Fibroblast of lung (primary cell): ENCODE data around the gene ATP8A2. TPM values are rescaled to one million over a fixed set of nuclear protein-coding genes. Genes with fewer than 3 reads are reported as not detected.
"Not testable (repeated sequence)": the region's sequence is repeated elsewhere in the genome, so short reads cannot be mapped to it uniquely, and the experiment has no call there.

Experiments used
- DNase-seq, 2 donors: peaks; one replicate each; pipeline versions ENCODE4 v3.0.0 to v3.0.0-alpha.2; 2010; ENCODE audit warnings: low read depth in 2 of 2
- H2AFZ ChIP-seq: 2 replicates; pipeline ENCODE4 v1.5.1; 2012; ENCODE audit warnings: low read length, control low read depth, inconsistent platforms
- H3K27ac ChIP-seq: 2 replicates; pipeline ENCODE4 v1.5.1; 2011; ENCODE audit warnings: low read length, control low read depth; ENCODE audit not compliant: insufficient read depth
- H3K27me3 ChIP-seq: 2 replicates; pipeline ENCODE4 v1.5.1; 2011; ENCODE audit warnings: mild to moderate bottlenecking, low read length; ENCODE audit not compliant: control insufficient read depth, insufficient read depth
- H3K36me3 ChIP-seq: 2 replicates; pipeline ENCODE4 v1.5.1; 2011; ENCODE audit warnings: low read length; ENCODE audit not compliant: control insufficient read depth, insufficient read depth
- H3K4me1 ChIP-seq: 2 replicates; pipeline ENCODE4 v1.5.1; 2011; ENCODE audit warnings: low read length; ENCODE audit not compliant: control insufficient read depth, insufficient read depth; ENCODE audit errors: extremely low read depth
- H3K4me2 ChIP-seq: 2 replicates; pipeline ENCODE4 v1.5.1; 2011; ENCODE audit warnings: low read length, control low read depth; ENCODE audit not compliant: insufficient read depth; ENCODE audit errors: extremely low read depth
- H3K4me3 ChIP-seq, 4 experiments: fragments of 200-600 bp in 1 of 4; sonication (generic) in 1 of 4; replicated peaks in 1 of 4; 2 replicates each; pipeline ENCODE4 v1.5.1; 2011 to 2016; ENCODE audit warnings: low read length in 4 of 4, low read depth in 3 of 4, mild to moderate bottlenecking in 3 of 4, control low read depth in 2 of 4, inconsistent platforms in 1 of 4, mixed read lengths in 1 of 4; ENCODE audit not compliant: insufficient read depth in 1 of 4; ENCODE audit errors: control extremely low read depth in 1 of 4
- H3K79me2 ChIP-seq: 2 replicates; pipeline ENCODE4 v1.5.1; 2012; ENCODE audit warnings: mild to moderate bottlenecking, low read length, inconsistent platforms; ENCODE audit not compliant: control insufficient read depth, insufficient read depth
- H3K9ac ChIP-seq: 2 replicates; pipeline ENCODE4 v1.5.1; 2011; ENCODE audit warnings: mild to moderate bottlenecking, low read length, control low read depth; ENCODE audit not compliant: insufficient read depth
- H3K9me3 ChIP-seq: 2 replicates; pipeline ENCODE4 v1.5.1; 2012; ENCODE audit warnings: low read depth, low read length; ENCODE audit not compliant: control insufficient read depth, insufficient read depth
- H4K20me1 ChIP-seq: 2 replicates; pipeline ENCODE4 v1.5.1; 2011; ENCODE audit warnings: low read length; ENCODE audit not compliant: control insufficient read depth, insufficient read depth; ENCODE audit errors: extremely low read depth
- EZH2 ChIP-seq: IDR thresholded peaks from 2 replicates; pipeline ENCODE4 v1.5.1; 2012; ENCODE audit warnings: low read length, control low read depth, mild to moderate bottlenecking; ENCODE audit errors: missing control alignments
- polyA plus RNA-seq, 2 donors: library from polyadenylated mRNA; depleted of rRNA in 1 of 2; stranded (reverse) in 1 of 2; unstranded in 1 of 2; fragments of >200 nt; gene quantifications; 2 replicates each; pipeline ENCODE4 v1.2.1, GENCODE V29; 2011 to 2012; ENCODE audit warnings: missing spikeins in 1 of 2
- total RNA-seq: library from RNA; depleted of rRNA; stranded (reverse); fragments of >200 nt; gene quantifications from 2 replicates; pipeline ENCODE4 v1.2.1, GENCODE V29; 2014
- TF ChIP-seq, protein P1 (sequence below), 2 donors: IDR thresholded peaks in 1 of 2; conservative IDR thresholded peaks in 1 of 2; 1 replicate in 1 of 2; 2 replicates in 1 of 2; pipeline ENCODE4 v1.5.1; 2011 to 2012; ENCODE audit warnings: low read length in 2 of 2, control low read depth in 1 of 2, inconsistent platforms in 1 of 2, low read depth in 1 of 2, mild to moderate bottlenecking in 1 of 2

Gene ATP8A2
- total and polyA plus RNA-seq, 2 donors (not counting 1 experiment from before 2014, with no cell fraction given): under 0.01 to 0.01 TPM

DNA sequence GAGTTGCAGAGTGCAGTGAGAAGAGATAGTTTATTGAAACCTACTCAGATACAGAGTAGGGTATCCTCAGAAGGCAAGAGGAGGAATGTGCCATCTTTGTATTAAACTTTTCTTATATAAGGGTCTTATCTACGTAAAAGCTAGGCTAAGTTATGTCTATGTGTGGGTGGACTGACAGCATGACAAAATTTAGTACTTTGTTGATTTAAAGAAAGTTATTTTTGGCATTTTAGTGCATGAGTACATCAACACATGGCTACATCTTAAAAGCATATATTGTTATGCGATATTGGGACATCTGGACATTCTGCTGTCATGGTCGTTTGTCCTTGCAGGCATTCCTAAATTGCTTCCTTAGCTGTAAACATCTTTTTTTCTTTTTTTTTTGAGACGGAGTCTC, 19.0 kb upstream of the ATP8A2 start:
- no peaks in the 10 kb centered on the region for H4K20me1 ChIP-seq
- no peaks in the 10 kb centered on the region for H3K9me3 ChIP-seq
- H3K9ac ChIP-seq: no peak overlapping the region
- H2AFZ ChIP-seq: no peak overlapping the region
- H3K4me2 ChIP-seq: no peak overlapping the region
- no peak for DNase-seq
- no peaks in the 10 kb centered on the region for H3K79me2 ChIP-seq
- H3K4me1 ChIP-seq: no peaks in the 10 kb centered on the region
- no peak overlapping the region for H3K4me3 ChIP-seq
- no peaks in the 10 kb centered on the region for H3K36me3 ChIP-seq
- peaks cover 5% of the 10 kb centered on the region for H3K27me3 ChIP-seq
- TF ChIP-seq, protein P1, sequence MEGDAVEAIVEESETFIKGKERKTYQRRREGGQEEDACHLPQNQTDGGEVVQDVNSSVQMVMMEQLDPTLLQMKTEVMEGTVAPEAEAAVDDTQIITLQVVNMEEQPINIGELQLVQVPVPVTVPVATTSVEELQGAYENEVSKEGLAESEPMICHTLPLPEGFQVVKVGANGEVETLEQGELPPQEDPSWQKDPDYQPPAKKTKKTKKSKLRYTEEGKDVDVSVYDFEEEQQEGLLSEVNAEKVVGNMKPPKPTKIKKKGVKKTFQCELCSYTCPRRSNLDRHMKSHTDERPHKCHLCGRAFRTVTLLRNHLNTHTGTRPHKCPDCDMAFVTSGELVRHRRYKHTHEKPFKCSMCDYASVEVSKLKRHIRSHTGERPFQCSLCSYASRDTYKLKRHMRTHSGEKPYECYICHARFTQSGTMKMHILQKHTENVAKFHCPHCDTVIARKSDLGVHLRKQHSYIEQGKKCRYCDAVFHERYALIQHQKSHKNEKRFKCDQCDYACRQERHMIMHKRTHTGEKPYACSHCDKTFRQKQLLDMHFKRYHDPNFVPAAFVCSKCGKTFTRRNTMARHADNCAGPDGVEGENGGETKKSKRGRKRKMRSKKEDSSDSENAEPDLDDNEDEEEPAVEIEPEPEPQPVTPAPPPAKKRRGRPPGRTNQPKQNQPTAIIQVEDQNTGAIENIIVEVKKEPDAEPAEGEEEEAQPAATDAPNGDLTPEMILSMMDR (conservative IDR thresholded peaks at IDR 0.05 in 1 of 2, IDR thresholded peaks at IDR 0.05 in 1 of 2; ENCODE audit: low read depth in 1 of 2, low read length in 2 of 2): no peak
- no peak for TF ChIP-seq EZH2
- H3K27ac ChIP-seq: no peak overlapping the region

DNA sequence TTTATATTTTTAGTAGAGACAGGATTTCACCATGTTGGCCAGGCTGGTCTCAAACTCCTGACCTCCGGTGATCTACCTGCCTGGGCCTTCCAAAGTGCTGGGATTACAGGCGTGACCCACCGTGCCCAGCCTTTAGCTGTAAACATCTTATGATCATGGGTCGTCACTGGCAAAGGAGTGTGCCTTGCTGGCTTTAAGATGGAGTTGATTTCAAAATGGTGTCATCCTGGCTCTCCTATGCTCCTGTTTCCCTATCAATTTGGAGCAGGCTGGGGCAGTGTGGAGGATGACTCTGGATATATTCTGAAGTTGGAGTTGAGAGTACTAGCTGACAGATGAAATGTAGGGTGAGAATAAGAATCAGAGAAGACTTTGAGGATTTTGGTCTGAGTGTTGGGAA, 18.4 kb upstream of the ATP8A2 start:
- H3K4me1 ChIP-seq: no peaks in the 10 kb centered on the region
- no peak for DNase-seq
- H4K20me1 ChIP-seq: no peaks in the 10 kb centered on the region
- no peaks in the 10 kb centered on the region for H3K36me3 ChIP-seq
- TF ChIP-seq, protein P1 (conservative IDR thresholded peaks at IDR 0.05 in 1 of 2, IDR thresholded peaks at IDR 0.05 in 1 of 2; ENCODE audit: low read depth in 1 of 2, low read length in 2 of 2): no peak
- TF ChIP-seq EZH2: no peak
- no peaks in the 10 kb centered on the region for H3K9me3 ChIP-seq
- no peak overlapping the region for H2AFZ ChIP-seq
- no peaks in the 10 kb centered on the region for H3K79me2 ChIP-seq
- H3K4me3 ChIP-seq: no peak overlapping the region
- peaks cover 5% of the 10 kb centered on the region for H3K27me3 ChIP-seq
- H3K4me2 ChIP-seq: no peak overlapping the region
- no peak overlapping the region for H3K27ac ChIP-seq
- no peak overlapping the region for H3K9ac ChIP-seq

DNA sequence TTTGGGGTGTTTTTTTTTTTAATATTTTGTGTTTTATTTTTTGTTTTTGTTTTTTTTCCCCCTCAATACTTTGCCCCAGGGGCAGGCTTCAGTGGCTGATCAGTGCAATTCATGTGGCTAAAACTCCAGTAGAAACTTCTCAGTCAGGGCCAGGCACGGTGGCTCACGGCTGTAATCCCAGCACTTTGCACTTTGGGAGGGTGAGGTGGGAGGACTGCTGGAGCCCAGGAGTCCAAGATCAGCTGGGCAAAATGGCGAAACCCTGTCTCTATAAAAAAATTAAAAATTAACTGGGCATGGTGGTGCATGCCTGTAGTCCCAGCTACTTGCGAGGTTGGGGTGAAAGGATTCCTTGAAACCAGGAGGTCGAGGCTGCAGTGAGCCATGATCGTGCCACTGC, 17.4 kb upstream of the ATP8A2 start:
- TF ChIP-seq EZH2: no peak
- TF ChIP-seq, protein P1 (conservative IDR thresholded peaks at IDR 0.05 in 1 of 2, IDR thresholded peaks at IDR 0.05 in 1 of 2; ENCODE audit: low read depth in 1 of 2, low read length in 2 of 2): no peak
- Histone ChIP-seq H3K36me3 (no peaks in the 10 kb centered on the region), H3K9me3 (no peaks in the 10 kb centered on the region), H3K4me1 (no peaks in the 10 kb centered on the region), H3K9ac (no peak overlapping the region), H3K79me2 (no peaks in the 10 kb centered on the region), H3K27me3 (peaks cover 5% of the 10 kb centered on the region), H2AFZ (no peak overlapping the region), H4K20me1 (no peaks in the 10 kb centered on the region), H3K4me2 (no peak overlapping the region), H3K27ac (no peak overlapping the region), H3K4me3 (no peak overlapping the region)
- no peak for DNase-seq

DNA sequence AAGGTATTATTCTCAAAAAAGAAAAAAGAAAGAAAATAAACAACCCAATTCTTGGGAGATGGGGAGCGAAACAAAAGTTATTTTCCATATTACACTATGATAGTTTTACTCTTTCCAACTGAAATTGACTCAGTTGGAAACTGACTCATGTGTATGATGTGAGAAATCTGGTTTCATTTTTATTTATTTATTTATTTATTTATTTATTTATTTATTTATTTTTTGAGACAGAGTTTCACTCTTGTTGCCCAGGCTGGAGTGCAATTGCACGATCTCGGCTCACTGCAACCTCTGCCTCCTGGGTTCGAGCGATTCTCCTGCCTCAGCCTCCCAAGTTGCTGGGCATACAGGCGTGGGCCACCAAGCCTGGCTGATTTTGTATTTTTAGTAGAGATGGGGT, 11.3 kb upstream of the ATP8A2 start:
- DNase-seq, H3K4me3 ChIP-seq, H3K9me3 ChIP-seq: not testable (repeated sequence)

More for the DNA sequence above, 11.3 kb upstream of the ATP8A2 start:
- not testable (repeated sequence) for H3K27me3 ChIP-seq, H3K4me1 ChIP-seq, H4K20me1 ChIP-seq, H3K4me2 ChIP-seq, H3K9ac ChIP-seq, H3K79me2 ChIP-seq, H3K36me3 ChIP-seq, H2AFZ ChIP-seq, H3K27ac ChIP-seq
